Measurements from ENCODE around the gene FBXL17.

Gene FBXL17

GRCh38 chr5:108373426-108373825, 8.5 kb downstream of the FBXL17 start:
- DNase-seq (ENCODE audit: low read depth): no peak

DNA sequence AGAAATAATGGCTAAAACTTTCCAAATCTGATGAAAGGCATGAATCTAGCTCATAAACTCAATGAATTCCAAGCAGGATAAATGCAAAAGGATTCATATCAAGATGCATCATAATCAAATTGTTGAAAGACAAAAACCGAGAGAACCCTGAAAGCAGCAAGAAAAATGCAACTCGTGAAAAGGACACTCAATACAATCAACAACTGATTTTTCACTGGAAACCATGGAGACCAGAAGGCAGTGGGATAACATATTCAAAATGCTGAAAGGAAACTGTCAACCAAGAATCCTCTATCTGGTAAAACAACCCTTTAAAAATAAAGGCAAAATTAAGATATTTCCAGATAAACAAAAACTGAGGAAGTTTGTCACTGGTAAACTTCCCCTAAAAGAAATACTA, 9.5 kb downstream of the FBXL17 start:
- DNase-seq (ENCODE audit: low read depth): no peak

DNA sequence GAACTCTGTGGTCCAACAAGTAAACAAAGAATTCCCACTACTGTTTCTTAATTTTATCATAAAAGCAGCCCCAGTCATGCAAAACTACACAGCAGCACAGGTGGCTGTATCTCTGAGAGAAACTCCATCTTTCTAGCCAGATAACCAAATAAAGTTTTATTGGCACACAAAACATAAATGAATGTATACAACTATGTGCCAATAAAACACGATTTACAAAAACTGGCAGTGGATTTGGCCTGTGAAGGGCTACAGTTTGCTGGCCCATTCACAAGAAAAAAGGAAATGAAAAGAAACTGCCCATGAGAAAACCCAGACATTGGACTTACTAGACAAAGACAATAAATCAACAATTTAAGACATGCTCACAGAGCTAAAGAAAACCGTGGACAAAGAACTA, 10.6 kb downstream of the FBXL17 start:
- no peak for DNase-seq (ENCODE audit: low read depth)

- DNase-seq (ENCODE audit: low read depth): no peak
Measured at GRCh38 chr5:108369167-108369566, 12.7 kb downstream of the FBXL17 start.

- no peak for DNase-seq (ENCODE audit: low read depth)
Measured at GRCh38 chr5:108367679-108368334, 14.1 kb downstream of the FBXL17 start.

DNA sequence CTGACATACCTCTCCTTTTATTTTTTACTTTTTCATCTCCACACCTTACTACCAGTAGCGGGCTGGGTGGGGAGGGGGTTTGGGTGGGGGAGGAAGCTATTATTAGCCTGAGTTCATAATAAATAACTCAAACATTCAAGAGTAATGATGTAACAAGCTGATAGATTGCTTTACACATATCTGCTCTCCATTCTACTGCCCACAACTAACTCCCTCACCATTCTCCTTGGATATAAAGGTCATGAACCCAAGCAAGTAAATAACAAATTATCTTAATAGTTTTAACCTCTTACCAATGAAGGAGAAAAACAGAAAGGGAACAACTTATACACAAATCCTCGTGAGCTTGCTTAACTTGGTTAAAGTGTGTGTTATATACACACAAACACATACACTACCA, 15.4 kb downstream of the FBXL17 start:
- no peak for DNase-seq (ENCODE audit: low read depth)

DNA sequence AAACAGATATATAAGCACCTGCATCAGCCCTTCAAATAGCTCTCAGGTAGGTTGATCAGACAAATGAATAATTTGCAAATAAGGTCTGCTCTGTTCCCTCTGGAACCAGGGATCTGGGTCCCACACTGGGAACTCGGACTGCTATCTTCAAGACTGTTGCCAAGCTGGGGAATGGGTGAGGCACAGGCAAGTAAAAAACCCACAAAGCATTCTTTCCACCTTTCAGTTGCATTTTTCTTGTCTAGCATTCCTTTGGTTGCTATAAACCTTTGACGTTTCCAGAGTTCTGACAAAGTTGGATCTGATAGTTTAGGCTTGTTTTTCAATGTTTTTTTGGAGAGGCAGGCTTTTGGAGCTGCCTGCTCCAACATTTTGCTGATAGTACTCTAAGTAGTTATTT, 20.1 kb downstream of the FBXL17 start:
- DNase-seq (ENCODE audit: low read depth): peak; percentile 16

DNA sequence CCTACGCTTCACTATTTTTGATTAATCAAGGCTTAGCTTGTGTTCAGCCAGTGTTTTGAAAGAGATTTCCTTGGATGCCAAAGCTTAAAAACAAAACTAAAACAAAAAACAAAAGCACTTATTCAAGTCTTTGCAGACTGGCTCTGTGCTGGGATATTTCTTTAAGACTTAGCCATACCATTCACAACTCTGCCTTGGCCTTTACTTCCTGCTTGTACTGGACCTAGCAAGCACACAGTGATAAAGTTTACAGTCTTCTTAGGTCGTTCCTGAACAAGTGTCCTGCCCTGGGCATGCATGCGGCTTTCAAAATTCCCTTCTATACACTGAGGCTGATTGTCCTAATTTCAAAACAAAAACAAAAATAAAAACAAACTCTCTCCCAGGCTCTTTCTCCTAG, 20.7 kb downstream of the FBXL17 start:
- no peak for DNase-seq (ENCODE audit: low read depth)

DNA sequence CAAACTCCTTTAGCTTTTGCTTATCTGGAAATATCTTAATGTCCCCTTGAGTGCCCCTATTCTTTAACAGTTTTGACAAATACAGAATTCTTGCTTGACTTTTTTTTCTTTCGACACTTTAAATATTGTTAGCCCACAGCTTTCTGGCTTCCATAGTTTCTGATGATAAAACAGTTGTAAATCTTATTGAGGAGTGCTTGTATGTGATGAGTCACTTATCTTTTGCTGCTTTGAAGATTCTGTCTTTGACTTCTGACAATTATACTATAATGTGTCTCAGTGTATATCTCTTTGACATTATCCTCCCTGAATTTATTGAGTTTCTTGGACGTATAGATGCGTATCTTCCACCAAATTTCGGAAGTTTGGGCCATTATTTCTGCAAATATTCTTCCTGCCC, 21.6 kb downstream of the FBXL17 start:
- DNase-seq (ENCODE audit: low read depth): no peak

DNA sequence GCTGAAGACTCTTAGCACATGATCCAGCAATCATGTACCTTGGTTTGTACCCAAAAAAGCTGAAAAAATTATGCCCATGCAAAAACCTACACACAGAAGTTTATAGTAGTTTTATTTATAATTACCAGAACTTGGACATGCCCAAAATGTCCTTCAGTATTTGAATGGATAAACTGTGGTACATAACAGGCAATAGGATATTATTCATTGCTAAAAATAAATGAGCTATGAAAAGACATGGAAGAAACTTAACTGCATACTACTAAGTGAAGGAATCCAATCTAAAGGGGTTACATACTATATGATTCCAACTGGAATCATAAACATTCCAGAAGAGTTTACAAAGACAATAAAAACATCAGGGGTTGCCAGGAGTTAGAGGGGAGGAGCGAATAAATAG, 25.6 kb downstream of the FBXL17 start:
- no peak for DNase-seq (ENCODE audit: low read depth)

DNA sequence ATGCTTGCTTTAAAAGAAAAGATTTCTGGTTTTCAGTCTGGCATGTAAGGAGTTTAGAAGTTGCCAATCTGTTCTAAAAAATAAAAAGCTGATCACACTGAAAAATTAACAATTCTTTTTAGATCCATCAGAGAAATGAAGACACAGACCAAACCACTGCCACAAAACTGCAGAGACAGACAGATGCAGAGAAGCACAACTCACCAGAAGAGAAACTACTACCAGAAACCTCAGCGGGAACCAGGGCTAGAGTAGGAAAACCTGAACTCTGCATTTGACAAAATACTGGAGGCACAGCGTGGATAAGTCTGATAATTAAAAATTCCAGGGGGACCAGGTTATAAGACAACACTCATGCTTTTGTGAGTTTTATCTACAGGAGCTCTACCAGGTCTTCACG, 28.8 kb downstream of the FBXL17 start:
- DNase-seq (ENCODE audit: low read depth): no peak

- DNase-seq (ENCODE audit: low read depth): peak; percentile 66
Measured at GRCh38 chr5:108345541-108346171, 36.2 kb downstream of the FBXL17 start.

DNA sequence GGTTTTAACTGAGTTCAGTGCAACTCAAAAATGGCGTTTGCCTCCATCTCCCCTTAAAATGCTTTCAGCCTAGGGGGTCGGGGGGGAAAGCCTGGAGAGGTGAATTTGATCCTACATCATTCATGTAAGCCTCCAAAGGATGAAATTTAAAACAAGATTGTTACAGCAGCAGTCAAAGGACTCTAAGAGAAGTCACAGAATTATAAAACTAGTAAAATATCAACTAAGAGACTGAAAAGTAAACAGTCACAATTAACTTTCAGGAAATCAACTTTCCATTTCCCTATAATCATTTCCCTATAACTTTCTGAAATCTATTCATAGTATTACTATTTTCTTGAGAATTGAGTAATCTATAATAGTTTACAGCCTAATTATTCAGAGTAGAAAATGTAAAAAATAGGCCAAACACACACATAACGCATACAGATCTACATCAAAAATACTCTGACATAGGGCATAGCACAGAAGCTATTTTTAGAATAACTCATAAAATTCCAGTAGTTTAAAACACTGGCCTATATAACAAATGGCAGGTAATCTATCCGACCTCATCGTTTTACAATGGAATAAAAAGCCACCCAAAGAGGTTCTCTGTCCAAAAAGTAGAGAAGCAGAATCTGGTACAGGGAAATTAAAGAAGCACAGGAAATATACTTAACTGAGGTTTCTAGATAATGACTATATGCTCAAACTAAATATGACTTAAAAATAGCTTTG, 37.6 kb downstream of the FBXL17 start:
- DNase-seq (ENCODE audit: low read depth): no peak

GRCh38 chr5:108341866-108342265, 40.0 kb downstream of the FBXL17 start:
- DNase-seq (ENCODE audit: low read depth): no peak

DNA sequence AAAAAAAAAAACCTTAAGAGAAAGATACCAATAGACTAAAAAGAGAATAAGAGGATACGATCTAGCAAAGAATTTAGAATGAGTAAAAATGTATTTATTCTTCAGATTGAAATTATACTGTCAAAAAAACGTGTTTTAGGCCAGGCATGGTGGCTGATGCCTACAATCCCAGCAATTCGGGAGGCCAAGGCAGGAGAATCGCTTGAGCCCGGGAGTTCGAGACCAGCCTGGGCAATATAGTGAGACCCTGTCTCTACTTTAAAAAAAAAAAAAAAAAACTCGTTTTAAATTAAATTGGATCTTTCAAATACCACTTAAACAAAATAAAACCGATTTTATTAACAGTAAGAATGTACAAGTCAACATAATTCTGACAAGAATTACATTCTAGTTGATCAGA, 41.8 kb downstream of the FBXL17 start:
- no peak for DNase-seq (ENCODE audit: low read depth)

- DNase-seq (ENCODE audit: low read depth): peak; percentile 7
Measured at GRCh38 chr5:108339220-108339619, 42.7 kb downstream of the FBXL17 start.

- DNase-seq (ENCODE audit: low read depth): no peak
Measured at GRCh38 chr5:108334225-108334624, 47.7 kb downstream of the FBXL17 start.

GRCh38 chr5:108326982-108327381, 54.9 kb downstream of the FBXL17 start:
- no peak for DNase-seq (ENCODE audit: low read depth)

- DNase-seq (ENCODE audit: low read depth): no peak
Measured at GRCh38 chr5:108324886-108325285, 57.0 kb downstream of the FBXL17 start.

GRCh38 chr5:108321341-108321740, 60.6 kb downstream of the FBXL17 start:
- no peak for DNase-seq (ENCODE audit: low read depth)

DNA sequence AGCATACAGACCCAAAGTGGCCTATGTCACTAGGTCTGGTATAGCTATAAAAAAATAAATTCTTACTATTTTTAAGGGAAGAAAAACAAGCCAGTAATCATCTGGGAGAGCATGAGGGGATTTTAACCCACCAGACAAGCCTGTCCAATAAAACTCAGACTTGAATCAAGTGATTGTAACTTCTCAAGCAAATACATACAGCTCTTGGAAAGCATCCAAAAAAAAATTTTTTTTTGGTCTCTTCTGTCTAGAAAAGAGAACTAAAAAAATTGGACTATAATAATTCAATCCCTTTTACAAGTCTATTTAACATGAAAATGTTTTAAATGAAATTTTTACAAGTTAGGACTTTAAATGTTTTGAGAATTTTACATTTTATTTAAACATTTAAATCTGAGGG, 61.7 kb downstream of the FBXL17 start:
- no peak for DNase-seq (ENCODE audit: low read depth)

DNA sequence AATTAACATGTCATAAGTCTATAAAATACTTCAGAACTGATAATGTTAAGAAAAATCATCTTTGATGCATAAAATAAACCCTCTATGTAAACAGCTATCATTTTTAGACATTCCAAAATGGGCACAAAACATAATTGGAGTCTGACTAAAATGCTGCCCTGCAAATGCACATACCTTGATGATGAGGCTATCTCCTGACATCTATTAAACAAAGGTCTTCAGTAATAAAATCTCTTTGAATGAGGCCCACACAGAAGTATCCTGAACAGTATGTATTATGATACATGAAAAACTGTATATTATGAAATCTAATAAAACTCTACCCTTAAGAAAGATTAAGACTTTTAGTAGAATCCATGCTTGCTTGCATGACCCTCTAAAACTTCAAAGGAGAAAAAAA, 66.1 kb downstream of the FBXL17 start:
- peak; percentile 35 for DNase-seq (ENCODE audit: low read depth)

DNA sequence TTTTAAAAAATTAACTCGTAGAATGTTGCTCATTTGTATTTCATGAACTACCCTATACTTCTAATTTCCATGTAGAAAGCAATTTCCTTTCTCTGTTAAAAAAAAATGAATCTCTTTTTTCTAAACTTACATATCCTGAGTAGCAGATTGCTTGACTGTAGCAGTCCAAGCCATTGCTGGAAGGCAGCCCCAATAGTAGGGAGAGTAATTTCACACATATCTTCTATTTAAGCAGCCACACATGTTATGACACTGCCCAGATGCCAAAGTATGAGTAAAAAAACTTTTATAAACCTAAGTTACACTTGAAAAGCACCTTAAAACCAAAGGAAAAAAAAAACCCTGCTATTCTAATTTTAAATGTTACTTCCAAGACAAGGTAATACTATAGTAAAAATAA, 69.6 kb downstream of the FBXL17 start:
- no peak for DNase-seq (ENCODE audit: low read depth)

DNA sequence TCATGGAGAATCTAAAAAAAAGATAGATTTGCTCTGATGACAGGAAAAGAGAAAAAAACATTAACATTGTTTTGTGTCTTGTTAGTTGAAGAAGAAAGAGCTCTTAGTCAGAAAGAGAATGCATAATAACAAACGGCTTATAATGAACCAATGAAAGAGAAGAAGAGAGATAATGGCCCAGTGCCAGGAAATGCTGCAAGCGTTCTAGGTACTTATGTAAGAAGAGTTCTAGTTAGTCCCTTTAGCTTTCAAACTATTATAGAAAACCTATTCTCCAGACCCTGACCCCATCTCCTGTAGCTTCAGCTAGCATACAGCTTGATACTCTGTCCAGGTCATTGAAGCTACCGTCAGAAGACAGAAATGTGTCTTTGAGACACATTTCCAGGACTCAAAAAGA, 70.2 kb downstream of the FBXL17 start:
- no peak for DNase-seq (ENCODE audit: low read depth)

All from EH (cell line).